GM23248 (cell line): ENCODE data around the gene GAK. TPM values are rescaled to one million over a fixed set of nuclear protein-coding genes. Genes with fewer than 3 reads are reported as not detected.

ENCODE experiments used
- DNase-seq: peaks from one replicate; pipeline ENCODE4 v3.0.0-alpha.2; 2015
- H2AFZ ChIP-seq: fragments of 200-600 bp; sonication (generic); 2 replicates; pipeline ENCODE4 v1.6.1; 2016; ENCODE audit warnings: antibody characterized with exemption
- H3F3A ChIP-seq: fragments of 200-600 bp; sonication (generic); 2 replicates; pipeline ENCODE4 v1.6.1; 2016; ENCODE audit warnings: mild to moderate bottlenecking, antibody characterized with exemption, mixed run types; ENCODE audit not compliant: insufficient read depth
- H3K27ac ChIP-seq: fragments of 200-600 bp; sonication (generic); 2 replicates; pipeline ENCODE4 v1.5.1; 2016; ENCODE audit warnings: mild to moderate bottlenecking
- H3K27me3 ChIP-seq: fragments of 200-600 bp; sonication (generic); replicated peaks from 2 replicates; pipeline ENCODE4 v1.6.1; 2016; ENCODE audit warnings: mild to moderate bottlenecking; ENCODE audit not compliant: insufficient read depth
- H3K36me3 ChIP-seq: fragments of 200-600 bp; sonication (generic); 2 replicates; pipeline ENCODE4 v1.6.1; 2016; ENCODE audit warnings: low read depth, mild to moderate bottlenecking
- H3K4me1 ChIP-seq: fragments of 200-600 bp; sonication (generic); 2 replicates; pipeline ENCODE4 v1.6.1; 2016; ENCODE audit warnings: mild to moderate bottlenecking; ENCODE audit not compliant: insufficient read depth
- H3K4me2 ChIP-seq: fragments of 200-600 bp; sonication (generic); one replicate; pipeline ENCODE4 v1.6.1; 2016; ENCODE audit warnings: mild to moderate bottlenecking; ENCODE audit not compliant: unreplicated experiment
- H3K4me3 ChIP-seq: fragments of 200-600 bp; sonication (generic); 2 replicates; pipeline ENCODE4 v1.5.1; 2016; ENCODE audit warnings: mild to moderate bottlenecking
- H3K79me2 ChIP-seq: fragments of 200-600 bp; sonication (generic); 2 replicates; pipeline ENCODE4 v1.6.1; 2016; ENCODE audit warnings: mild to moderate bottlenecking; ENCODE audit not compliant: insufficient read depth
- H3K9ac ChIP-seq: fragments of 200-600 bp; sonication (generic); 2 replicates; pipeline ENCODE4 v1.6.1; 2016; ENCODE audit warnings: mild to moderate bottlenecking
- H3K9me2 ChIP-seq: fragments of 200-600 bp; sonication (generic); 2 replicates; pipeline ENCODE4 v1.6.1; 2016; ENCODE audit warnings: mixed run types, mild to moderate bottlenecking, moderate library complexity; ENCODE audit not compliant: insufficient read depth
- H3K9me3 ChIP-seq: fragments of 200-600 bp; sonication (generic); one replicate; pipeline ENCODE4 v1.6.1; 2017; ENCODE audit warnings: low read depth
- H4K20me1 ChIP-seq: fragments of 200-600 bp; sonication (generic); 2 replicates; pipeline ENCODE4 v1.6.0; 2016; ENCODE audit not compliant: insufficient read depth
- EZH2 ChIP-seq: fragments of 200-600 bp; sonication (generic); IDR thresholded peaks from 2 replicates; pipeline ENCODE4 v1.6.1; 2018; ENCODE audit warnings: antibody characterized with exemption, mild to moderate bottlenecking; ENCODE audit not compliant: insufficient read depth, poor library complexity, severe bottlenecking
- EZH2phosphoT487 ChIP-seq: fragments of 200-600 bp; sonication (generic); IDR thresholded peaks from 2 replicates; pipeline ENCODE4 v1.6.1; 2018; ENCODE audit warnings: antibody characterized with exemption, moderate library complexity, mild to moderate bottlenecking, low read depth; ENCODE audit not compliant: insufficient read depth
- WGBS, 2 experiments: methylation state at CpG; one replicate each; pipeline ENCODE4 v1.1.6; 2015 to 2017; ENCODE audit warnings: low lambda C conversion rate in 2 of 2, low coverage in 1 of 2; ENCODE audit errors: missing lambda C conversion rate in 2 of 2; 5-methylcytosine and 5-hydroxymethylcytosine counted together
- in situ Hi-C: fragments of 300-500 bp; cut with MboI; formaldehyde crosslinking; loops from 2 replicates; pipeline ENCODE4 v1.15.0; 2020
- polyA plus RNA-seq: library from polyadenylated mRNA; unstranded; fragments of >200 nt; fragmentation: Nextera tagmentation; extraction: Ambion mirVana; gene quantifications from 2 replicates; pipeline ENCODE4 v1.2.1, GENCODE V29; 2016
- total RNA-seq: library from RNA; depleted of rRNA; stranded (reverse); fragments of >200 nt; shearing (Covaris generic); gene quantifications from 2 replicates; pipeline ENCODE4 v1.2.3, GENCODE V29; 2014

The GAK gene
- total and polyA plus RNA-seq, 2 experiments from 2014 or later: 41.1 to 86.7 TPM

GRCh38 chr4:953574-953915, 21.4 kb upstream of the GAK start:
- Histone ChIP-seq H4K20me1 (no peaks in the 10 kb centered on the region), H3K9me3 (no peaks in the 10 kb centered on the region), H3K9me2 (no peaks in the 10 kb centered on the region), H3K4me1 (no peaks in the 10 kb centered on the region), H3F3A (no peaks in the 10 kb centered on the region; the same call in 1 of the 2 replicates), H3K36me3 (no peaks in the 10 kb centered on the region), H3K9ac (no peak overlapping the region), H2AFZ (no peak overlapping the region), H3K4me3 (no peak overlapping the region), H3K27me3 (no peaks in the 10 kb centered on the region), H3K27ac (no peak overlapping the region), H3K79me2 (no peaks in the 10 kb centered on the region), H3K4me2 (no peak overlapping the region)
- WGBS, 2 experiments: 94 to 97% methylated on average over 13 of the region's 13 CpGs
- in situ Hi-C loops: no loop called here
- TF ChIP-seq EZH2phosphoT487 (no peak), EZH2 (no peak)
- no peak for DNase-seq

GRCh38 chr4:952881-953573, 20.9 kb upstream of the GAK start:
- Histone ChIP-seq H3K9me2 (no peaks in the 10 kb centered on the region), H3K36me3 (no peaks in the 10 kb centered on the region), H3K27me3 (no peaks in the 10 kb centered on the region), H3K9ac (no peak overlapping the region), H3K4me3 (no peak overlapping the region), H3K4me2 (no peak overlapping the region), H3K9me3 (no peaks in the 10 kb centered on the region), H3K4me1 (no peaks in the 10 kb centered on the region), H3K79me2 (no peaks in the 10 kb centered on the region), H3F3A (no peaks in the 10 kb centered on the region; the same call in 1 of the 2 replicates), H4K20me1 (no peaks in the 10 kb centered on the region), H2AFZ (no peak overlapping the region), H3K27ac (no peak overlapping the region)
- WGBS, 2 experiments: 92% methylated on average over 21 to 28 of the region's 28 CpGs
- no peak for TF ChIP-seq EZH2phosphoT487
- TF ChIP-seq EZH2: no peak
- DNase-seq: no peak
- in situ Hi-C loops: no loop called here

DNA sequence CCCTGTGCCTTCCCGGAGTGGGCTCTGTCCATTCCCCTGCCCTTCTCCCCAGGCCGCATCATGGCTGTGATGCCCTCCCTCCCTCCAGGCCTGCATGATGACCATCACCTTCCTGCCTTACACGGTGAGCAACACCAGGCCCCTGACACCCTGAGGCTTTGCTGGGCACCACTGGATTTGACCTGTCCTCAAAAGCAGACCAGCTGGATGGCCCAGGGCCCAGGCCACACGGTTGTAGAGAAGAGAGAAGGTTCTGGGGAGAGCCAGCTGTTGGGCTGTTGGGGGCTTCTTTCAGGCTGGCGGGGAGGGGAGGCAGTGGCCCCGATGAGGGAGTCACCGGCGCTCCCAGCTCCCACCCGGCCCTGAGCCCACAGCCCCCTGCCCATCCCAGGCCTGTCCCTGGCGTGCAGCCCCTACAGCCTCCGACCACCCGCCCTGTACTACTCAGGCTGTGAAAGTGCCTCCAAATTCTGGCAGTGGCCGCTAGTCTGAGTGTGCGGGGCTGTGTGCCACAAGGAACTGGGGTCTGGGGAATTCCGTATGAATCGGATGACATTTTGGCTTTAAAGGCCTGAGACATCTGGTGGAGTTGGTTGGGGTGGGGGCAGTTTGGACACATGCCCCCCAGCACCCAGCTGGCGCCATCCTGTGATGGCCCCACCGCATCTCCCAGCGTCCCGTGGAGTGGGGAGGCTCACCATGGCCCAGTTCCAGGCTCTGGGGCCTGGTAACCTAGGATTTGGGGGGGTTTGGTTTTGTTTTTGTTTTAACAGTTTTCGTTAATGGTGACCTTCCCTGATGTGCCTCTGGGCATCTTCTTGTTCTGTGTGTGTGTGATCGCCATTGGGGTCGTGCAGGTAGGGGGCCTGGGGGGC, 19.7 kb upstream of the GAK start:
- no peak overlapping the region for H3K4me3 ChIP-seq
- H2AFZ ChIP-seq: no peak overlapping the region
- no peak overlapping the region for H3K4me2 ChIP-seq
- H3K27me3 ChIP-seq: no peaks in the 10 kb centered on the region
- 86 to 87% methylated on average over 17 to 23 of the region's 23 CpGs for WGBS, 2 experiments
- no peaks in the 10 kb centered on the region for H3K9me3 ChIP-seq
- H3K36me3 ChIP-seq: no peaks in the 10 kb centered on the region
- no peak for DNase-seq
- H3K9me2 ChIP-seq: no peaks in the 10 kb centered on the region
- H3F3A ChIP-seq: no peaks in the 10 kb centered on the region; the same call in 1 of the 2 replicates
- no peaks in the 10 kb centered on the region for H3K79me2 ChIP-seq
- no peaks in the 10 kb centered on the region for H4K20me1 ChIP-seq
- no peaks in the 10 kb centered on the region for H3K4me1 ChIP-seq
- in situ Hi-C loops: no loop called here
- TF ChIP-seq EZH2 (no peak), EZH2phosphoT487 (no peak)
- H3K27ac ChIP-seq: no peak overlapping the region
- no peak overlapping the region for H3K9ac ChIP-seq

- Histone ChIP-seq H3K9me2 (no peaks in the 10 kb centered on the region), H3K4me2 (no peak overlapping the region), H3F3A (no peaks in the 10 kb centered on the region; the same call in 1 of the 2 replicates), H4K20me1 (no peaks in the 10 kb centered on the region), H3K79me2 (no peaks in the 10 kb centered on the region), H2AFZ (no peak overlapping the region), H3K27me3 (no peaks in the 10 kb centered on the region), H3K4me3 (no peak overlapping the region), H3K36me3 (no peaks in the 10 kb centered on the region), H3K27ac (no peak overlapping the region), H3K9ac (no peak overlapping the region), H3K9me3 (no peaks in the 10 kb centered on the region), H3K4me1 (no peaks in the 10 kb centered on the region)
- TF ChIP-seq EZH2: no peak
- TF ChIP-seq EZH2phosphoT487: no peak
- no peak for DNase-seq
- in situ Hi-C loops: no loop called here
- WGBS, 2 experiments: 77 to 80% methylated on average over 6 to 7 of the region's 7 CpGs
These were observed 19.1 kb upstream of the GAK start for GRCh38 chr4:951186-951585.
